ENCODE data around the gene TBK1. TPM values are rescaled to one million over a fixed set of nuclear protein-coding genes. Genes with fewer than 3 reads are reported as not detected.

TBK1 gene
- total and polyA plus RNA-seq, 10 donors: 13.9 to 55.2 (median 34.9) TPM

- WGBS, 5 donors: 96 to 99% (median 98%) methylated on average over 4 of the region's 4 CpGs
- Histone ChIP-seq H3K27ac (no peak overlapping the region), H3K4me3 (no peak overlapping the region), H3K27me3 (replicated peaks in 1 of 7) (no peaks in the 10 kb centered on the region), H3K36me3 (peaks cover 2 to 100% (median 54%) of the 10 kb centered on the region in 6 donors), H3K9me3 (peaks cover 0 to 24% (median 21%) of the 10 kb centered on the region in 8 donors), H3K4me1 (peaks cover 0 to 9% (median 0%) of the 10 kb centered on the region in 6 donors)
- TF ChIP-seq CTCF (IDR thresholded peaks at IDR 0.05 in 8 of 11, conservative IDR thresholded peaks at IDR 0.05 in 3 of 11) (no peak), POLR2A (IDR thresholded peaks at IDR 0.05) (no peak), POLR2AphosphoS5 (IDR thresholded peaks at IDR 0.05) (no peak)
- intact Hi-C loops (cut with DNase I; ENCODE audit: low total_unique reads): no loop called here
- no peak for DNase-seq
Measured at GRCh38 chr12:64475518-64475917, 23.6 kb downstream of the TBK1 start.

DNA sequence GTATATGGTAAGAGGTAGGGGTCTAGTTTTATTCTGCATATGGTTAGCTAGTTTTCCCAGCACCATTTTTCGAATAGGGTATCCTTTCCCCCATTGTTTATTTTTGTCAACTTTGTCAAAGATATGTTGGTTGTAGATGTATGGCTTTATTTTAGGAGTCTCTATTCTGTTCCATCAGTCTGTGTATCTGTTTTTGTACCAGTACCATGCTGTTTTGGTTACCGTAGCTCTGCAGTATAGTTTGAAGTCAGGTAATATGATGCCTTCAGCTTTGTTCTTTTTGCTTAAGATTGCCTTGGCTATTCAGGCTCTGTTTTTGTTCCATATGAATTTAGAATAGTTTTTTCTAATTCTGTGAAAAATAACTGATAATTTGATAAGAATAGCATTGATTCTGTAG lies 24.9 kb downstream of the TBK1 start:
- DNase-seq: no peak
- Histone ChIP-seq H3K27me3 (replicated peaks in 1 of 7) (no peaks in the 10 kb centered on the region), H3K4me1 (peaks cover 0 to 9% (median 0%) of the 10 kb centered on the region in 6 donors), H3K9me3 (peaks cover 0 to 24% (median 21%) of the 10 kb centered on the region in 8 donors), H3K4me3 (no peak overlapping the region), H3K27ac (no peak overlapping the region), H3K36me3 (peaks cover 2 to 100% (median 57%) of the 10 kb centered on the region in 6 donors)
- intact Hi-C loops (cut with DNase I; ENCODE audit: low total_unique reads): no loop called here
- no peak for TF ChIP-seq CTCF (IDR thresholded peaks at IDR 0.05 in 8 of 11, conservative IDR thresholded peaks at IDR 0.05 in 3 of 11)
- TF ChIP-seq POLR2AphosphoS5 (IDR thresholded peaks at IDR 0.05): no peak
- TF ChIP-seq POLR2A (IDR thresholded peaks at IDR 0.05): no peak
- 96 to 100% (median 98%) methylated on average over 2 of the region's 2 CpGs for WGBS, 5 donors

GRCh38 chr12:64478661-64479060 lies 26.7 kb downstream of the TBK1 start:
- Histone ChIP-seq H3K27ac (no peak overlapping the region), H3K36me3 (peaks cover 2 to 100% (median 67%) of the 10 kb centered on the region in 6 donors), H3K27me3 (replicated peaks in 1 of 7) (no peaks in the 10 kb centered on the region), H3K9me3 (peaks cover 0 to 24% (median 21%) of the 10 kb centered on the region in 8 donors), H3K4me3 (no peak overlapping the region), H3K4me1 (peaks cover 0 to 9% (median 0%) of the 10 kb centered on the region in 6 donors)
- intact Hi-C loops (cut with DNase I; ENCODE audit: low total_unique reads): no loop called here
- no peak for TF ChIP-seq POLR2A (IDR thresholded peaks at IDR 0.05)
- TF ChIP-seq CTCF (IDR thresholded peaks at IDR 0.05 in 8 of 11, conservative IDR thresholded peaks at IDR 0.05 in 3 of 11): no peak
- no peak for TF ChIP-seq POLR2AphosphoS5 (IDR thresholded peaks at IDR 0.05)
- no peak for DNase-seq

GRCh38 chr12:64480148-64480547 lies 28.2 kb downstream of the TBK1 start:
- no peak overlapping the region for H3K27ac ChIP-seq
- TF ChIP-seq POLR2AphosphoS5 (IDR thresholded peaks at IDR 0.05) (no peak), CTCF (IDR thresholded peaks at IDR 0.05 in 8 of 11, conservative IDR thresholded peaks at IDR 0.05 in 3 of 11) (no peak), POLR2A (IDR thresholded peaks at IDR 0.05) (no peak)
- peaks cover 0 to 100% (median 61%) of the 10 kb centered on the region in 6 donors for H3K36me3 ChIP-seq
- no peak for DNase-seq
- no peak overlapping the region for H3K4me3 ChIP-seq
- H3K9me3 ChIP-seq: peaks cover 0 to 20% (median 17%) of the 10 kb centered on the region in 8 donors
- 93 to 100% (median 97%) methylated on average over 1 of the region's 1 CpG for WGBS, 5 donors
- H3K27me3 ChIP-seq (replicated peaks in 1 of 7): no peaks in the 10 kb centered on the region
- H3K4me1 ChIP-seq: peaks cover 0 to 9% (median 0%) of the 10 kb centered on the region in 6 donors
- intact Hi-C loops (cut with DNase I; ENCODE audit: low total_unique reads): no loop called here

Data from spleen (tissue), 11 donors.